NT2/D1 (cell line): ENCODE results near the gene TRPM5.
A peak's percentile ranks its signal among the peaks of the same experiment; 100 is the strongest.

Experiments
- DNase-seq: peaks from one replicate; pipeline ENCODE4 v3.0.0-alpha.2; 2011; ENCODE audit warnings: low read depth, low spot score
- H3K27me3 ChIP-seq: 2 replicates; pipeline ENCODE4 v1.6.0; 2011; ENCODE audit warnings: mild to moderate bottlenecking; ENCODE audit not compliant: insufficient read length, insufficient read depth
- H3K36me3 ChIP-seq: 2 replicates; pipeline ENCODE4 v1.6.1; 2011; ENCODE audit warnings: mild to moderate bottlenecking, low read length, mixed read lengths; ENCODE audit not compliant: insufficient read depth, insufficient read length
- H3K4me1 ChIP-seq: 2 replicates; pipeline ENCODE4 v1.5.1; 2011; ENCODE audit not compliant: insufficient read depth, insufficient read length
- H3K4me3 ChIP-seq: 2 replicates; pipeline ENCODE4 v1.5.1; 2011; ENCODE audit warnings: low read depth; ENCODE audit not compliant: insufficient read length
- H3K9ac ChIP-seq: 2 replicates; pipeline ENCODE4 v1.6.0; 2011; ENCODE audit warnings: low read depth; ENCODE audit not compliant: insufficient read length
- H3K9me3 ChIP-seq: 2 replicates; pipeline ENCODE4 v1.5.1; 2011; ENCODE audit warnings: mild to moderate bottlenecking, low read length; ENCODE audit not compliant: insufficient read depth
- SUZ12 ChIP-seq: IDR thresholded peaks from 2 replicates; pipeline ENCODE4 v1.6.1; 2011; ENCODE audit not compliant: insufficient read length, insufficient read depth; ENCODE audit errors: extremely low read depth
- YY1 ChIP-seq: IDR thresholded peaks from 2 replicates; pipeline ENCODE4 v1.6.1; 2011; ENCODE audit not compliant: insufficient read length, insufficient read depth
- ZNF274 ChIP-seq: IDR thresholded peaks from 2 replicates; pipeline ENCODE4 v1.6.1; 2011; ENCODE audit warnings: mild to moderate bottlenecking, low read depth, low read length

The TRPM5 gene

DNA sequence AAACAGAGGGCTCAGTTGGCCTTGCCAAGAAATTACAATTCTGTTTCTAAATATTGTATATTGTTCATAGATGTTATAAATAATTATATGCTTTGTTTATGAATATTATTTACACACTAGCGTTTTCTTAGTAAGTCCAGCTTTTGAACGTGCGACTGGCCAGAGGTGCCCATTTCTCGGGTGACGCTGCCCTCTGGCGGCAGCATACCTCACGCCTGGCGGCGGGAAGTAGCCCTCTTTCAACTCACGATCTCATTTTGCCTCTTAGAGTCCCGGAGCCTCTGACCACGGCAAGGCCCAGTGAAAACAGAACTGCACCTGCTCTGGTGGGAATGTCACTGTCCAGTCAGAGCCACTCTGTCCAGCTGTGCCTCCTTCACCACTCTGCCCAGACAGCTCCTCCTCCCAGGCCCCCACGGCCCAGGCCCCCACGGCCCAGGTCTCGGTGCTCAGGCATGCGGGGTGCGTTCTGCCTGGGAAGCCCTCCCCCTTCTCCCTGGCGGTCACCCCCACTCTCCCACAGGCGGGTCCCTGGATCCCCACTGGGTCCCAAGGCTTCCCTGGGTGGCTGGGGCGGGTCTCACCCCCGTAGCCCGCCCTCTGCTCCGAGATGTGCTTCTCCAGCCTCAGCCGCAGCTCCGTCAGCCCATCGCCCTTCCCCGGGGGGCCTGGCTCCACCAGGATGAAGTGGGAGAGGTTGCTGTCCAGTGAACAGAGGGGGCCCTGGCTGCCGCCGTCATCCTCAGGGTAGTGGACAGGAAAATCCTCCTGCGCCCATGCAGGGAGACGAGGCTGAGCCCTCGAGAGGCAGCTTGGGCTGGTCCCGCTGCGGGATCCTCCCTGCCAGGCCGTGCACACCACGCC is 24.4 kb downstream of the TRPM5 start:
- H3K9me3 ChIP-seq = no peaks in the 10 kb centered on the region
- peak; percentile 78 for DNase-seq
- no peaks in the 10 kb centered on the region for H3K36me3 ChIP-seq
- H3K27me3 ChIP-seq = no peaks in the 10 kb centered on the region
- peaks cover 9% of the 10 kb centered on the region for H3K4me1 ChIP-seq
- no peak overlapping the region for H3K4me3 ChIP-seq
- TF ChIP-seq ZNF274 (no peak), SUZ12 (no peak), YY1 (no peak)
- H3K9ac ChIP-seq = peak overlapping the region; percentile 56

DNA sequence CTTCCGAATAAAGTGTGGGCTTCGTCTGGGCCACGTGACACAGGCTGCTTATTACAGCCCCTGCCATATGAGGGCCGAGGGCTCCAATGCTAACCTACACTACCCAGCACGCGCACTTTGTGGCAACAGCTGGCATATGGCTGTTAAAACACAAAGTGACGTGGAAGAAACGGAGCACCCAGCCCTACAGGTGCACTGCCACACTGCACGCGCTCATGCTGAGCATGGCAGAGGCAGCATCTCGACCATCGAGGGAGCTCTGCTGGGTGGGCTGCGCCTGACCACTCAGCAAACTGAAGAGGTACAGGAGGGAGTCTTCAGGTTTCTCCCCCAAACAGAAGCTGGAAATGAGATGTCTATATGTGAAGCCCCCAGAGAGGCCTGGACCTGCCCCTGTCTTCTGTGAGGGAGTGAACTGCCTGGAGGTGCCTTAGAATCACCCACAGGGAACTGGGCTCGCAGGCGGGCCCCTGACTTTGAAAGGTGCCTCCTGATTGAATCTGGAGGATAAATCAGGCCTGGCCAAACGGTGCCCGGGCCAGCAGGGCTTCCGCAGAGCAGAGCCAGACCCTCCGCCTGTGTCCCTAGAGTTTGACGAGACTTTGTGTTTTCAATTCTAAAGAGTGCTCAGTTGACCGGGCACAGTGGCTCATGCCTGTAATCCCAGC is 25.5 kb downstream of the TRPM5 start:
- Histone ChIP-seq H3K9me3 (no peaks in the 10 kb centered on the region), H3K36me3 (no peaks in the 10 kb centered on the region), H3K4me1 (peaks cover 9% of the 10 kb centered on the region), H3K9ac (no peak overlapping the region), H3K27me3 (no peaks in the 10 kb centered on the region), H3K4me3 (no peak overlapping the region)
- no peak for DNase-seq
- no peak for TF ChIP-seq YY1
- no peak for TF ChIP-seq SUZ12
- no peak for TF ChIP-seq ZNF274

DNA sequence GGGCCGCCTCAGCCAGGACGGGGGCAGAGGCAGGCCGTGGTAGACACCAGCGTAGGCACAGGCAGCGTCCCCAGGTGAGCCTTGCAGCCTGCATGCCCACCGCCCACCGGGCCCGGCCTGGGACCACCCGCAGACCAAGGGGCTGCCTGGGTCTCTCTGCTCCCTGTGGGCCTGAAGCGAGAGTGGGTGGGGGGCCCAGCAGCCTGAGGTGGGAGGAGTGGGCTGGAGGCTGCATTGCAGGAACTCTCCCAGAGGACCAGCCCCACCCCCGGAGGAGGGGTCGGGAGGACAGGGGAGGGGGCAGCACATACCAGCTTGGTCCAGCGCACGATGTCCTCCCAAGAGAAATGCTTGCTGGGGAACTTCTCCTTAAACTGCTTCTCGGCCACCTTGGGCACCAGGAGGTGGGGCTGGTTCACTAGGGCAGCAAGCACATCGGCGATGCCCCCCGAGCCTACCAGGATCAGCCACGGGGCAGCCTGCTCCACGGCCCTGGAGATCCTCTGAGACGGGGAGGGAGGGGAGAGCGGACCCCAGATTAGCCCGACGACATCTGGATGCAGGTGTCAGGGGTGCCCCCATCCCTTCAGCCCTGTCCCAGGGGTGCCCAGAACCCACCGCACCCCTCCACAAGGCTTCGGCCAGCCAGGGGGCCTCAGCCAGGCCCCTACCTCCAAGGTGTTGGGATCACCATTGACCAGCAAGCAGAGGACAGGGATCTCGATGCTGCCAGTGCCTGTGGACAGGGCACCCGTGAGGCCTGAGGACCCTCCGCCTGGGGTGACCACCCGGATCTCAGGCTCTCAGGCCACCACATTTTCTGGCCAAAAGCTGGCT is 26.2 kb downstream of the TRPM5 start:
- H3K4me1 ChIP-seq = peaks cover 9% of the 10 kb centered on the region
- H3K27me3 ChIP-seq = no peaks in the 10 kb centered on the region
- DNase-seq = no peak
- no peaks in the 10 kb centered on the region for H3K36me3 ChIP-seq
- H3K4me3 ChIP-seq = no peak overlapping the region
- H3K9me3 ChIP-seq = no peaks in the 10 kb centered on the region
- TF ChIP-seq YY1 (no peak), SUZ12 (no peak), ZNF274 (no peak)
- H3K9ac ChIP-seq = no peak overlapping the region

DNA sequence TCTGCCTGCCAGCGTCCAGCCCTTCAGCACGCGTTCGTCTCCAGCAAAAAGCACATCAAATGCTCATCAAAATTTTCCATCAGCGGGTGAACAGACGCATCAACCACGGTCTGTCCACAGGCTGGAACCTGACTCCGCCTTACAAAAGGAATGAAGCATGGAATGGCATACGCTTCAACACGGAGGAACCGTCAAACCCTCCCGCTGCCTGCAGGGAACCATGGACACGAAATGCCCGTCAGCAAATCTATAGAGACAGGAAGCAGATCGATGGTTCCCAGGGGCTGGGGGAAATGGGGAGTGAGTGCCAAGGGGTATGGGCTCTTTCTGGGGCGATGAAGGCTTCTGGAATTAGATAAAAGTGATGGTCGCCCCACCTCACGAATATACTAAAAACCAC is 27.5 kb downstream of the TRPM5 start:
- Histone ChIP-seq H3K9me3 (no peaks in the 10 kb centered on the region), H3K27me3 (no peaks in the 10 kb centered on the region), H3K4me1 (peaks cover 9% of the 10 kb centered on the region), H3K36me3 (no peaks in the 10 kb centered on the region), H3K9ac (no peak overlapping the region), H3K4me3 (no peak overlapping the region)
- TF ChIP-seq YY1 (no peak), ZNF274 (no peak)
- no peak for DNase-seq

DNA sequence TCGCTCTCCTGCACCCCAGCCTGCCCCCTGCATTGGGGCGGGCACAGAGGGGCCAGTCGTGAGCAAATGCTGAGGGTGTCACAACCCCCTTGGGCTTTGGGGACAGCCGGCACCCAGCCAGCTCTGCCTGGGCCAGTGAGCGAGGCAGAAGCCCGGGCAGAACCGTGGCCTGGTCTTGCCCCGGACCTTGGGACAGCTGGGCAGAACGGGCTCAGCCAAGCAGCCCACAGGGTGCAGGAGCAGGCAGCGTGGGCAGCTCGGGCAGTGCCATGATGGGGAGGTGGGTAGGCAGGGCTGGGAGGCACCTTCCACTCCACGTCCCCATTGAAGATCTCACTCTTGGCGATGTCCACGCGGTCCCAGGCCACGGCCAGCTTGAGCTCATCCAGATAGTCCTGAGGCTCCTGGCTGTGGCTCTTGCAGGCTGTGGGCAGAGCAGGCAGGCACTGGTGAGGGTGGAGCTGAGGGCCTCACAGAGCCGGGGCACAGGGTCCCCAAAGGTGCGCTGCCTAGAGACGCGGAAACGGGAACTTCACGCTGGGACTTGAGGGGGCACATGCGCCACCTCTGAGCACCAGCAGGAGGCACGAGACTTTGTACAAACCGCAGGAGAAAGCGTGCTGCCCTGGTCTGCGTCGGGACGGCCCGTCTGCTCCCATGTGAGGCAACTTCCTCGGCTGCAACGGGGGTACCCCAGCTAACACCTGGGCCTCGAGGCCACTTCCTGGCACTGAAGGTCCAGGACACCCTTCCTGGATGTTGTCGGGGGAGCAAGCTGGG is 28.5 kb downstream of the TRPM5 start:
- Histone ChIP-seq H3K4me1 (peaks cover 11% of the 10 kb centered on the region), H3K9me3 (no peaks in the 10 kb centered on the region), H3K27me3 (no peaks in the 10 kb centered on the region), H3K4me3 (no peak overlapping the region), H3K9ac (no peak overlapping the region), H3K36me3 (no peaks in the 10 kb centered on the region)
- DNase-seq = no peak
- no peak for TF ChIP-seq ZNF274
- TF ChIP-seq YY1 = no peak
- TF ChIP-seq SUZ12 = no peak

DNA sequence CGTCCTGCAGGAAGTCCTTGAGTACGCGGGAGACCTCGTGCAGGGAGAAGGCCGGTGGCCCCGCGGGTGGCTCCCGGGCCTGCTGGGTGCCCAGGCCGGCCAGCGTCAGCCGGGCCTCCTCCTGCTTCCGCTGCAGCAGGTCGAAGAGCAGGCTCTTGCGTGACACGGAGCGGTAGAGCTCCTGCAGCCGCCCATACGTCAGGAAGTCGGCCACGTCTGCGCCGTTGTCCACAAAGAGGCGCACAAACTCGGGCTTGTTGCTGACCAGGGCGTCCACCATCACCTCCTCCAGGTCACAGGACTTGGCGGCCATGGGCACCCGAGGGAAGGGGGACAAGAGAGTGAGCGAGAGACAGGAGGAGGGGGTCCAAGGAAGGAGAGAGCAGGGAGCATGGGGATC is 29.1 kb downstream of the TRPM5 start:
- Histone ChIP-seq H3K27me3 (no peaks in the 10 kb centered on the region), H3K36me3 (no peaks in the 10 kb centered on the region), H3K9ac (no peak overlapping the region), H3K9me3 (no peaks in the 10 kb centered on the region), H3K4me1 (peaks cover 9% of the 10 kb centered on the region), H3K4me3 (no peak overlapping the region)
- no peak for TF ChIP-seq YY1
- no peak for TF ChIP-seq ZNF274
- TF ChIP-seq SUZ12 = no peak
- DNase-seq = no peak
